Occipital lobe (tissue), 2 donors: Measurements from ENCODE around the gene BMPR1A. TPM values are rescaled to one million over a fixed set of nuclear protein-coding genes. Genes with fewer than 3 reads are reported as not detected.
"Not testable (repeated sequence)": the region's sequence is repeated elsewhere in the genome, so short reads cannot be mapped to it uniquely, and the experiment has no call there.

Source experiments
- DNase-seq: peaks from one replicate; lab custom pipeline; 2025; lab: John Stamatoyannopoulos, UW
- total RNA-seq: library from RNA; depleted of rRNA; stranded (reverse); fragments of >200 nt; gene quantifications from one replicate; pipeline ENCODE4 v1.2.3, GENCODE V29; 2014

Gene BMPR1A
- total RNA-seq, 1 donor from 2014 or later, result 64.6 TPM

- no peak for DNase-seq
Observed at GRCh38 chr10:86938260-86938659, 181.8 kb downstream of the BMPR1A start.

GRCh38 chr10:86940076-86940475 is 183.7 kb downstream of the BMPR1A start:
- DNase-seq, result not testable (repeated sequence)

GRCh38 chr10:86940677-86941076 is 184.3 kb downstream of the BMPR1A start:
- DNase-seq, result no peak

GRCh38 chr10:86941426-86941825 is 185.0 kb downstream of the BMPR1A start:
- no peak for DNase-seq

GRCh38 chr10:86941991-86942421 is 185.6 kb downstream of the BMPR1A start:
- DNase-seq, result no peak

GRCh38 chr10:86942441-86943315 is 186.3 kb downstream of the BMPR1A start:
- no peak for DNase-seq

- no peak for DNase-seq
Observed at GRCh38 chr10:86943316-86944030, 187.1 kb downstream of the BMPR1A start.

- DNase-seq, result no peak
Observed at GRCh38 chr10:86944031-86944419, 187.6 kb downstream of the BMPR1A start.

- no peak for DNase-seq
Observed at GRCh38 chr10:86944471-86944870, 188.1 kb downstream of the BMPR1A start.

GRCh38 chr10:86944907-86945306 is 188.5 kb downstream of the BMPR1A start:
- no peak for DNase-seq

GRCh38 chr10:86945361-86946212 is 189.2 kb downstream of the BMPR1A start:
- DNase-seq, result no peak

GRCh38 chr10:86946213-86947155 is 190.1 kb downstream of the BMPR1A start:
- no peak for DNase-seq

- DNase-seq, result not testable (repeated sequence)
Observed at GRCh38 chr10:86947806-86948205, 191.4 kb downstream of the BMPR1A start.

GRCh38 chr10:86950349-86950748 is 193.9 kb downstream of the BMPR1A start:
- DNase-seq, result no peak

GRCh38 chr10:86951184-86951761 is 194.9 kb downstream of the BMPR1A start:
- DNase-seq, result no peak

- no peak for DNase-seq
Observed at GRCh38 chr10:86952106-86952505, 195.7 kb downstream of the BMPR1A start.

GRCh38 chr10:86952697-86953096 is 196.3 kb downstream of the BMPR1A start:
- DNase-seq, result not testable (repeated sequence)

GRCh38 chr10:86953747-86954680 is 197.6 kb downstream of the BMPR1A start:
- no peak for DNase-seq
